ENCODE data around the gene GFM2.
"Not testable (repeated sequence)": the region's sequence is repeated elsewhere in the genome, so short reads cannot be mapped to it uniquely, and the experiment has no call there.

The GFM2 gene

GRCh38 chr5:74762599-74762998, 4.3 kb downstream of the GFM2 start:
- DNase-seq (ENCODE audit: low spot score in 2 of 2) (no peak), ATAC-seq (peak; percentile 64)
- Mint-ChIP-seq H3K4me3 (no peak overlapping the region), H3K4me1 (peaks cover 31% of the 10 kb centered on the region), H3K9me3 (no peaks in the 10 kb centered on the region), H3K36me3 (peaks cover 55% of the 10 kb centered on the region), H3K27ac (no peak overlapping the region)

DNA sequence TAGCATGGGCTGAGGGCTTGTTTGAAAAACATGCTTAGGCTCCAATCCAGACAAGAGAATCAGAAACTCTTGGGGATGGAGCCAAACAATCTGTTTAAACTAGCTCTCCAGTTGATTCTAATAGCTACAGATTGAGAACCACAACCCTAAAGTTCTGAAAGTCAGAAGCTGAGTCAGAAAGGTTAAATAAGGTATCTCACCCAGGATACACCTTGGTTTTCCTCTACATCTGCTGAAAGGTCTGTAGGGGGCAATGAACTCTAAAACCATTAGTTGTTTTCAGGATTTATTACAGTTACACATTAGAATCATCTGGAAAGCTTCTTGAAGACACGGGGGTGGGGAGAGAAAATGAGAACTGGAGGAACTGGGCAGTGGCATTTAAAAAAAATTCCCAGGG, 5.7 kb downstream of the GFM2 start:
- no peak for ATAC-seq
- DNase-seq (ENCODE audit: low spot score in 2 of 2), result no peak
- H3K4me1 Mint-ChIP-seq, result peaks cover 31% of the 10 kb centered on the region
- peaks cover 63% of the 10 kb centered on the region for H3K36me3 Mint-ChIP-seq
- no peak overlapping the region for H3K27ac Mint-ChIP-seq
- no peaks in the 10 kb centered on the region for H3K9me3 Mint-ChIP-seq
- no peak overlapping the region for H3K4me3 Mint-ChIP-seq

GRCh38 chr5:74748742-74749141, 18.2 kb downstream of the GFM2 start:
- H3K4me1 Mint-ChIP-seq; ATAC-seq; DNase-seq (ENCODE audit: low spot score in 2 of 2); H3K4me3 Mint-ChIP-seq; H3K27ac Mint-ChIP-seq; H3K9me3 Mint-ChIP-seq: not testable (repeated sequence)
- peaks cover 89% of the 10 kb centered on the region for H3K36me3 Mint-ChIP-seq

DNA sequence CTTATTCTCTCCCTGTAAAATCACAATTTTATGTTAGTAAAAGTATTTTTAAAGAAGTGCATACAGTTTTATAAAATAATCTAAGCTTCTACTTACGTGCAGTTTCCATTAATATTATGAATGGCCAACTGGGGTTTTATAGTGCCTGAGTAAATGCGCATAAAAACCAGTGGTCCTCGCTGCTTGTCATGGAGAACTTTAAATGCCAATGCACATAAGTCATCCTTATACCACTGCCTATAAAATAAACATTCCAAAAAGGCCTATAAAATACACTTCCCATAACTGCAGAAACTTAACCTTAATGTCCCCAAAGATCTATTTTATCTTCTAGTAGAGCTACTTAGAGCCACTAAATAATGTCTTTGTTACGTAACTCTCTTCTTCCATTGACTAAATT, 28.5 kb downstream of the GFM2 start:
- Mint-ChIP-seq H3K36me3 (peaks cover 89% of the 10 kb centered on the region), H3K27ac (no peak overlapping the region), H3K4me3 (no peak overlapping the region), H3K9me3 (no peaks in the 10 kb centered on the region), H3K4me1 (no peaks in the 10 kb centered on the region)
- ATAC-seq (no peak), DNase-seq (ENCODE audit: low spot score in 2 of 2) (no peak)

DNA sequence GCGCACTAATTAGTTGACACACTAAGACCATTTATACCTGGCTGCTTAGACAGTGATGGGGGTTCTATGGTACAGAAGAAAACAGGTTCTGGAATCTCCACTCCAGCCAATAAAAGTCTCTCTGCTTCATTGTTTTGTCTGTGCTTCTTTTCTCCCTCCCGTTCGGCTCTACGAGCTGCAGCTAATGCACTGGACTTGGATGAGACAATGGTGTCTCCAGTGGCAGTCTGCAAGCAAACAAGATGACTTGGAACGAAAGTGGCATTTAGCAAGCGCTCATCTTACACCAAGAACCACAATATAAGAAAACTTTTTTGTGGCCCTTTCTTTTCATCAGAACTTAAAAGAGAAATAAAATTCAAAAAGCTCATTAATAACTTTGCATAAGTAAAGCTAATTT, 30.2 kb downstream of the GFM2 start:
- Mint-ChIP-seq H3K4me1 (no peaks in the 10 kb centered on the region), H3K36me3 (peaks cover 97% of the 10 kb centered on the region), H3K4me3 (no peak overlapping the region), H3K27ac (no peak overlapping the region), H3K9me3 (no peaks in the 10 kb centered on the region)
- no peak for DNase-seq (ENCODE audit: low spot score in 2 of 2)
- ATAC-seq, result no peak

- Mint-ChIP-seq H3K36me3 (peaks cover 81% of the 10 kb centered on the region), H3K4me3 (no peak overlapping the region), H3K9me3 (no peaks in the 10 kb centered on the region), H3K27ac (no peak overlapping the region), H3K4me1 (no peaks in the 10 kb centered on the region)
- ATAC-seq (no peak), DNase-seq (ENCODE audit: low spot score in 2 of 2) (no peak)
Measured at GRCh38 chr5:74725331-74725730, 41.6 kb downstream of the GFM2 start.

- Mint-ChIP-seq H3K4me3 (no peak overlapping the region), H3K9me3 (no peaks in the 10 kb centered on the region), H3K36me3 (peaks cover 84% of the 10 kb centered on the region), H3K4me1 (no peaks in the 10 kb centered on the region), H3K27ac (no peak overlapping the region)
- DNase-seq (ENCODE audit: low spot score in 2 of 2) (no peak), ATAC-seq (no peak)
Measured at GRCh38 chr5:74722271-74722670, 44.6 kb downstream of the GFM2 start.

DNA sequence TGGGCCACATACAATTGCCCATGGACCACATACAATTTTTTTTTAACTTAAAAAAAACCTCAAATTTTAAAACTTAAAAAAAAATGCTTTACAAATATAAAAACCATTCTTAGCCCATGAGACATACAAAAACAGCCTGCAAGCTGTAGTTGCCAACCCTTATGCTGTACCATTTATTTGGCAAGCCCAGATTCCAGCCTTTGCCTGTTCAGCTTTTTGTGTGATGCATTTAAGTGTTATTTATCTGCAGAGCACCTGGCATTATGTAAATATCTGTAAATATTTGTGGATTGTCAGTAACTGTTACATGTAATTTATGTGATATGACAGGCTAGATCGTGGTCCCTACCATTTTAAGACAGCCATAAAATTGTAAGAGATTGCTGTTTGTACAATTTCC, 49.3 kb downstream of the GFM2 start:
- H3K9me3 Mint-ChIP-seq, result no peaks in the 10 kb centered on the region
- no peak for DNase-seq (ENCODE audit: low spot score in 2 of 2)
- peaks cover 89% of the 10 kb centered on the region for H3K36me3 Mint-ChIP-seq
- no peaks in the 10 kb centered on the region for H3K4me1 Mint-ChIP-seq
- H3K27ac Mint-ChIP-seq, result no peak overlapping the region
- H3K4me3 Mint-ChIP-seq, result no peak overlapping the region
- no peak for ATAC-seq

DNA sequence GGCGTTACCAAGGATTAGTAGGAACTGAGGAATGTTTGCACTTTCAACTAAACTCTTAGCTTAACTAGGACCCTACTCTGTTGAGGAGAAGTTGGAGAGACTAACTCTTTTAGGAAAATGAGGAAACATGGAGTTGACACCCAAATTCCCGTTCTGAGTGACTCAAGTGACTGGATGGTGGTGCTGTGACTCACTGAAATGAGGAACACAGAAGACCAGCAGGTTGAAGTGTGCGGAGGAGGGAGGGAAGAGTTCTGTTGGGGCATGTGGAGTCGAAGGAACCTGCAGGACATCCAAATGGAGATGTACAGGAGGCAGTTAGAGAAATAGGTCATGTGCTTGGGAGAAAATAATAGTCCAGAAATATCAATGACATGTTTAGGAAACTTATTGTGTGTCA, 73.7 kb downstream of the GFM2 start:
- H3K9me3 Mint-ChIP-seq, result no peaks in the 10 kb centered on the region
- ATAC-seq (no peak), DNase-seq (ENCODE audit: low spot score in 2 of 2) (no peak)
- H3K4me1 Mint-ChIP-seq, result no peaks in the 10 kb centered on the region
- H3K4me3 Mint-ChIP-seq, result no peak overlapping the region
- peaks cover 71% of the 10 kb centered on the region for H3K36me3 Mint-ChIP-seq
- no peak overlapping the region for H3K27ac Mint-ChIP-seq

- Mint-ChIP-seq H3K36me3 (peaks cover 21% of the 10 kb centered on the region), H3K4me3 (peak overlapping the region; percentile 72), H3K27ac (no peak overlapping the region), H3K4me1 (peaks cover 17% of the 10 kb centered on the region), H3K9me3 (no peaks in the 10 kb centered on the region)
- DNase-seq (ENCODE audit: low spot score in 2 of 2) (no peak), ATAC-seq (no peak)
Measured at GRCh38 chr5:74686962-74687751, 79.8 kb downstream of the GFM2 start.

DNA sequence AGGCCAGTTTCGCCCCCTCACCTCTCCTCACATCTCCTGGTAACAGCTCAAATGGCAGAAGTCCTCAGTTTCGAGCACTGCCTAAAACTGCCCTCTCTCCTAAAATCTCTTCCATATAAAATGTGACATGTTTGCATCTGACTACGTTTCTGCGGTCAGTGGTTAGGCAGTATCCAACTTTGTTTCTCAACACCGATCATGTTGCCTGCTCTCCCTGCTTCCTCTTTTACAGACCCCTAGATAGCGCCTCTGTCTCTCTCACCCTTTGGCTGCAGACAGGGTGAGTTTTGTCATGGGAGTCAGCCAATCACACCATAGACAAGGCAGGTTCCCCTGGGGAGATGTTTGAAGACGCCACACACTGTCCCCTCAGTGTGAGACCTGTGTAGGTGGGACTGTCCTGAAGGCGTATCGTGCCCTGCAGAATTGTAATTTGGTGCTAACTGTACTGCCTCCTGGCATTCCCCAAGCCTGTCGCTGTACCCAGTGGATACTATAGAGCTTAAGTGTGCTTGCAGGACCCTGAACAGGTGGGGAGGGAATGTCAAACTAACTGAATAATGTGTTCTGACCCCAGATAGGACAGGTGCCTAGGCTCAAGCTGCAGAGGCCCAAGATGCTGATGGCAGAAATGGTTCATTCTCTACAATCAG, 80.8 kb downstream of the GFM2 start:
- ATAC-seq, result peak; percentile 3
- peak in 1 of 2 donors; percentile 50 for DNase-seq (ENCODE audit: low spot score in 2 of 2)
- Mint-ChIP-seq H3K9me3 (no peaks in the 10 kb centered on the region), H3K4me3 (peak overlapping the region; percentile 72), H3K27ac (peak overlapping the region; percentile 64), H3K36me3 (peaks cover 20% of the 10 kb centered on the region), H3K4me1 (peaks cover 17% of the 10 kb centered on the region)

- peak; percentile 73 to 91 for DNase-seq (ENCODE audit: low spot score in 2 of 2)
- H3K27ac Mint-ChIP-seq, result peak within 1 kb of the TSS; percentile 64
- peak; percentile 97 for ATAC-seq
- H3K36me3 Mint-ChIP-seq, result peaks cover 11% of the 10 kb centered on the region
- peak within 1 kb of the TSS; percentile 72 for H3K4me3 Mint-ChIP-seq
- peaks cover 17% of the 10 kb centered on the region for H3K4me1 Mint-ChIP-seq
- H3K9me3 Mint-ChIP-seq, result no peaks in the 10 kb centered on the region
Measured at GRCh38 chr5:74684900-74685851, 81.7 kb downstream of the GFM2 start, which contains the start of gene HEXB. TSS of gene HEXB (plus strand) at chr5:74685233. CDS start at chr5:74685261, 28 bp downstream.

GRCh38 chr5:74679966-74680365, 87.0 kb downstream of the GFM2 start:
- no peak for ATAC-seq
- Mint-ChIP-seq H3K4me1 (no peaks in the 10 kb centered on the region), H3K36me3 (no peaks in the 10 kb centered on the region)

DNA sequence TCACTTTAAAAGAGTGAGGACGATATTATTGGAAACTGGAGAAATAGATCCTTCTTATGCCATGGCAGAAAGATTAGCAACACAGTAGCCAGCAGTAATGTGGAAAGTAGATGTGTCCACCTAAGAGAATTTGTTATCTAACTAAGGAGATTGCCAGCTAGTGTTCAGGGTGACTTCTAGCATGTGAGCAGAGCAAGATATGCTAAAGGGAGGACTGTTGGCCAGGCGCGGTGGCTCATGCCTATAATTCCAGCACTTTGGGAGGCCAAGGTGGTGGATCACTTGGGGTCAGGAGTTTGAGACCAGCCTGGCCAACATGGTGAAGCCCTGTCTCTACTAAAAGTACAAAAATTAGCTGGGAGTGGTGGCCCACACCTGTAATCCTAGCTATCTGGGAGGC, 87.6 kb downstream of the GFM2 start:
- not testable (repeated sequence) for H3K9me3 Mint-ChIP-seq; H3K36me3 Mint-ChIP-seq; H3K4me1 Mint-ChIP-seq; DNase-seq (ENCODE audit: low spot score in 2 of 2); ATAC-seq; H3K4me3 Mint-ChIP-seq; H3K27ac Mint-ChIP-seq

More at GRCh38 chr5:74679966-74680365, 87.0 kb downstream of the GFM2 start:
- H3K4me3 Mint-ChIP-seq, result no peak overlapping the region
- no peak overlapping the region for H3K27ac Mint-ChIP-seq
- DNase-seq (ENCODE audit: low spot score in 2 of 2), result no peak
- H3K9me3 Mint-ChIP-seq, result no peaks in the 10 kb centered on the region

- not testable (repeated sequence) for H3K36me3 Mint-ChIP-seq; DNase-seq (ENCODE audit: low spot score in 2 of 2); H3K27ac Mint-ChIP-seq; ATAC-seq; H3K4me3 Mint-ChIP-seq; H3K9me3 Mint-ChIP-seq; H3K4me1 Mint-ChIP-seq
Measured at GRCh38 chr5:74678123-74678522, 88.8 kb downstream of the GFM2 start.

Data from stimulated activated effector memory CD8-positive, alpha-beta T cell treated with anti-CD3 and anti-CD28 coated beads, Interleukin-12 subunit alpha, Interleukin-12 subunit beta, amount 100 ng/mL, for 72 hours (primary cell).